ENCODE results near the gene LRRC8E.
"Not testable (repeated sequence)": the region's sequence is repeated elsewhere in the genome, so short reads cannot be mapped to it uniquely, and the experiment has no call there.

GRCh38 chr19:7930030-7930429 is 41.7 kb downstream of the LRRC8E start:
- TF ChIP-seq CTCF (IDR thresholded peaks at IDR 0.05; ENCODE audit: control extremely low read depth in 1 of 3, insufficient read depth in 1 of 3, low read depth in 1 of 3, low read length in 3 of 3); RNF2 (IDR thresholded peaks at IDR 0.05; ENCODE audit: borderline replicate concordance, low read depth, low read length, missing control alignments, poor library complexity, severe bottlenecking); CHD1 (IDR thresholded peaks at IDR 0.05; ENCODE audit: low read depth, low read length); MAFK (IDR thresholded peaks at IDR 0.05; ENCODE audit: low read depth, low read length): not testable (repeated sequence)

All from H1 (cell line).